Stimulated activated CD4-positive, alpha-beta T cell treated with anti-CD3 and anti-CD28 coated beads, Interleukin-4, amount 100 ng/mL, for 4 hours (primary cell): ENCODE data around the gene ITPKC.
A peak's percentile ranks its signal among the peaks of the same experiment; 100 is the strongest.
"Not testable (repeated sequence)": the region's sequence is repeated elsewhere in the genome, so short reads cannot be mapped to it uniquely, and the experiment has no call there.

Experiments used
- DNase-seq, 2 experiments: peaks; one replicate each; pipeline ENCODE4 v3.0.0-alpha.2; 2020

Gene ITPKC

DNA sequence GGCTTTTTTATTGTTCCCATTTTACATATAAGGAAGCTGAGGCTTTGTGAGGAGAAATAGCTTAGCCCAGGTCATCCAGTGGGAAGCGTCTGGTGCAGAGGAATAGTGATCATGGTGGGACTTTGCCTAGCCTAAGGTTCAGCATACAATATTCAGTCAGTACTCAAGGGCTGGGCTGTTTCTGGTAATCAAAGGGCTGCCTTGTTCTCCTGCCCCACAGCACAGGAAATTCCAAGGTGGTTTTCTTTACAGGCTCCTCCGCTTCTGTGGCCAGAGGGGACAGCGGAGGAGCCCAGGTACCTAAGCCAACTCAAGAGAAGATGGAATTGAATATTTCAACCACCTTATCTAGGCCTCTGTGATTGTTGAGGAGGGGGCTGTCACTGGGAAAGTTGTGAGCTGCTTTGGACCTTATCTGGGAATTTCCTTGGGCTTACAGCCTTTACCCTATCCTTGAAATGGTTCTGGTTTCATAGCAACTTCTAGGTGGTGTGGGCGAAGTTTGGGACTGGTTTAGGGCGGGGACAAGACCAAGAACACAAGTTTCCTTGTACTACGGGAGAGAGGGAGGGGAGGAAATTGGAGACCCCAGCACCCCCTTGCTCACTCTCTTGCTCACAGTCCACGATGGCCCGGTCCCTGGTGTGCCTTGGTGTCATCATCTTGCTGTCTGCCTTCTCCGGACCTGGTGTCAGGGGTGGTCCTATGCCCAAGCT, 58.2 kb downstream of the ITPKC start, which contains the start of gene MIA:
Gene MIA (plus strand): TSS at position 606 of the 716 bp plus-strand sequence. CDS start 22 bp downstream, at position 628.
- no peak for DNase-seq

- DNase-seq: no peak
These were observed 58.7 kb downstream of the ITPKC start for GRCh38 chr19:40775632-40776022.

DNA sequence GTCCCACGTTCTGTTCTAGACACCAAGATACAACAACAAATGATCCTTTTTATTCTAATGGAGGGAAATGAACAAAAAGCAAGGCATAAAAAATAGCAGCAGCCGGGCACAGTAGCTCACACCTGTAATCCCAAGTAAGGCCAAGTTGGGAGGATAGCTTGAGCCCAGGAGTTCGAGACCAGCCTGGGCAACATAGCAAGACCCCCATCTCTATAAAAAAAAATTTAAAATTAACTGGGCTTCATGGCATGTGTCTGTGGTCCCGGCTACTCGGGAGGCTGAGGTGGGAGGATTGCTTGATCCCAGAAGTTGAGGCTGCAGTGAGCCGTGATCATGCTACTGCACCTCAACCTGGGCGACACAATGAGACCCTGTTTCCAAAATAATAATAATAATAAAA, 59.5 kb downstream of the ITPKC start:
- DNase-seq: no peak

GRCh38 chr19:40776932-40777644, 60.2 kb downstream of the ITPKC start:
- DNase-seq: peak; percentile 71 to 88

DNA sequence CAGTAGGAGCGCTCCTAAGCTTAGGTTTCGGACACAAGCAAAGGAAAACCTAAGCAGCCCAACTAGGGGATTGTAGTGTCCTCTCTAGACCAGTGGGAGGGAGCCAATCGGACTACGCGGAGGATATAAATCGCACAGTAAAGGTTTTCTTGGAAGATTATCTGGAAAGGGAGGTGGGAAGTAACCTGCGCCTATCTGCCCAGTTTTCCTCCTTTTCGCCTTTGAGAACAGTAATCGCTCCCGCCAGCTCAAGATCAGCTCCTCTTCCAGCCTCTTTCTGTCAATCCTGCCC, 60.7 kb downstream of the ITPKC start:
- no peak for DNase-seq

DNA sequence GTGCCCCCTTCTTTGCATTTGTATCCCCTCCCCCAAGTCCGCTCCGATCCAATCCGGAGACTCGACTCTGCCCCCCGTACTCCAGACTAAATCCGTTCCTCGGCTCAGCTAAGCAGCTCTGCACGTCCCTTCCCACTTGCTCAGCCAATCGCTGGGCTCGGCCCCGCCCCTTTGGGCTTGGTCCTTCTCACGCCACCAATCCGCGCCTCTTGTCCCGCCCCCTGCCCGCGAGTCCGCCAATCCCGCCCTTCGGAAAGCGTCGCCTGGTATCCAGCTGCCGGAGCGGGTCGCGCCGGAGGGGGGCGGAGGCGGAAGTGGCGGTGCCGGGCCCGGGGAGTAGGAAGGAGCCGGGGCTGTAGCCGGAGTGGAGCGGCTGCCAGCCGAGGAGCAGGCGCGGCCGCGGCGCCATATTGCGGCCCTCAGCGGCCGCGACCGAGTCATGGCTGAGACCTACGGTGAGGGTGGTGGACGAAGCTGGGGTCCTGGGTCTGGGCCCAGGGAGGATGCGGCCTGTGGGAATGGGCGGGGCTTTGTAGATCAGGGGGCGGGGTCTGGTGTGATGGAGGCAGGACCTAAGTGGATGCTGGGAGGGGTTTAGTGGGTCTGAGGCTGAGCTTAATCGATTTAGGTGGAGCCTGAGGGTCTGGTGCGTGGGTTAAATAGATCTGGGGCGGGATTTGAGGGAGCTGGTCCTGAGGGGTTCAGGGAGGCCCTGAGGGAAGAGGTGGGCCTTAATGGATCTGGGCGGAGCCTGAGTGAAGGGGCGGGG, 61.2 kb downstream of the ITPKC start, which contains the start of gene RAB4B:
Gene RAB4B (plus strand): TSS at position 311 of the 769 bp plus-strand sequence. CDS start 129 bp downstream, at position 440.
- DNase-seq: peak; percentile 99 to 100

GRCh38 chr19:40778706-40779284, 61.9 kb downstream of the ITPKC start:
- no peak for DNase-seq

DNA sequence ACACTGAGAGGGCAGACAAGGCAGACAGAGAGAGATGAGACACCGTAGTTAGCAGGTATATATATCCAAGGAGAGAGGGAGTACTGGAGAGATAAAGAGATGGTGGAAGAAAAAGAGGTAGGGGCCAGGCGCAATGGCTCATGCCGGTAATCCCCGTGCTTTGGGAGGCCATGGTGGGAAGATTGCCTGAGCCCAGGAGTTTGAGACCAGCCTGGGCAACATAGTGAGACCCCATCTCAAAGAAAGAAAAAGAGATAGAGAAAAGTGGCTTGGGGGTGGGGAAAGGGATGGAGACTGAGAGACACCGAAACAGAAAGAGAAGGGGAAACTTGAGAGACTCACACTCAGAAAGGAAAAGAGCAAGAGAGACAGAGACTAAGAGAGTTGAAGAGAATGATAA, 63.7 kb downstream of the ITPKC start:
- DNase-seq: no peak

- no peak for DNase-seq
These were observed 64.2 kb downstream of the ITPKC start for GRCh38 chr19:40781140-40781539.

DNA sequence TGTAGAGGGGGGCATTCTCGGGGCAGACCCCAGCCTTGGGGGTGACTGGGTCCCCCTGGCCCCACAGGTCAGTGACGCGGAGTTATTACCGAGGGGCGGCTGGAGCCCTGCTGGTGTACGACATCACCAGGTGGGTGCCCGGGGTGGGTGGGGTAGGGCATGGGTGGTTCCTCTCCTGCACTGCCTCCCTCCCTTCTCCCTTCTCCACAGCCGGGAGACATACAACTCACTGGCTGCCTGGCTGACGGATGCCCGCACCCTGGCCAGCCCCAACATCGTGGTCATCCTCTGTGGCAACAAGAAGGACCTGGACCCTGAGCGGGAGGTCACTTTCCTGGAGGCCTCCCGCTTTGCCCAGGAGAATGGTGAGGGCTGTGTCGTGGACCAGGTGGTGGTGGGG, 66.8 kb downstream of the ITPKC start:
- no peak for DNase-seq

- DNase-seq: not testable (repeated sequence)
These were observed 67.2 kb downstream of the ITPKC start for GRCh38 chr19:40784146-40784545.

DNA sequence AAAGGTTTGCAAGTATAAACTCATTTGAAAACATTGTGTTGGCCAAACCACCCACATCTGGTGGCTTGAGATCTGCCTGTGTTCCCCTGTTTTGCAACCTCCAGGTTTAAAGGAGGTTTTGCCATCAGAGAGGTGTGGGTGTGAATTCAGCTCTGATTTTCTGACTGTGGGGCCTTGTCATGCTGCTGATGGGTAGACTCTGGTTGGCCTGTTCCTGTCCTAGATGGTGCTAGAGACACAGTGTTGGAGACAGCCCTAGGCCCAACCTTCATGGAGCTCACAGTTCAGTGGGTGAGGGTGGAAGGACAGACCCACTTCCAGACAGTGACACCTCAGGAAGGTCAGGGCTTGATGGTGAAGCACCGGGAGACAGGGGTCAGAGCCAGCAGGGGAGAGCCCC, 68.6 kb downstream of the ITPKC start:
- DNase-seq: no peak

GRCh38 chr19:40786060-40787037, 69.4 kb downstream of the ITPKC start:
- DNase-seq: no peak
